Activated CD8-positive, alpha-beta memory T cell treated with anti-CD3 and anti-CD28 coated beads for 1 hour (primary cell): ENCODE data around the gene PCGF1.
"Not testable (repeated sequence)": the region's sequence is repeated elsewhere in the genome, so short reads cannot be mapped to it uniquely, and the experiment has no call there.

Source experiments
- DNase-seq, 2 donors: peaks; one replicate each; pipeline ENCODE4 v3.0.0-alpha.2; 2020; ENCODE audit warnings: low read depth in 1 of 2; ENCODE audit errors: extremely low read depth in 1 of 2

Gene PCGF1

GRCh38 chr2:74474481-74474880, 33.0 kb downstream of the PCGF1 start:
- no peak for DNase-seq

- no peak for DNase-seq
Observed at GRCh38 chr2:74472945-74473258, 34.6 kb downstream of the PCGF1 start.

GRCh38 chr2:74472086-74472944, 35.2 kb downstream of the PCGF1 start, which contains the start of gene MRPL53:
Gene MRPL53 (minus strand): TSS chr2:74472680. CDS start chr2:74472660, 20 bp downstream.
- peak; percentile 94 to 97 for DNase-seq

GRCh38 chr2:74471332-74472065, 36.0 kb downstream of the PCGF1 start:
- no peak for DNase-seq

- not testable (repeated sequence) for DNase-seq
Observed at GRCh38 chr2:74470742-74471141, 36.8 kb downstream of the PCGF1 start.

GRCh38 chr2:74464406-74464805, 43.1 kb downstream of the PCGF1 start:
- no peak for DNase-seq

- DNase-seq = no peak
Observed at GRCh38 chr2:74462786-74463105, 44.7 kb downstream of the PCGF1 start.

- no peak for DNase-seq
Observed at GRCh38 chr2:74462054-74462785, 45.3 kb downstream of the PCGF1 start.

- no peak for DNase-seq
Observed at GRCh38 chr2:74461187-74462053, 46.1 kb downstream of the PCGF1 start.

- DNase-seq = not testable (repeated sequence)
Observed at GRCh38 chr2:74460187-74460586, 47.3 kb downstream of the PCGF1 start.

GRCh38 chr2:74459503-74460118, 47.9 kb downstream of the PCGF1 start:
- not testable (repeated sequence) for DNase-seq

GRCh38 chr2:74458938-74459363, 48.5 kb downstream of the PCGF1 start:
- DNase-seq = no peak

- DNase-seq = peak; percentile 94 to 99
Observed at GRCh38 chr2:74458132-74458937, 49.2 kb downstream of the PCGF1 start, which contains the start of gene WBP1. Gene WBP1 (plus strand): TSS chr2:74458438. CDS start chr2:74458603, 165 bp downstream.

- DNase-seq = peak; percentile 58 to 73
Observed at GRCh38 chr2:74457549-74458131, 49.9 kb downstream of the PCGF1 start.

GRCh38 chr2:74457129-74457548, 50.4 kb downstream of the PCGF1 start:
- DNase-seq = no peak
